GM21786 (cell line): ENCODE measurements around the gene EAPP.
"Not testable (repeated sequence)": the region's sequence is repeated elsewhere in the genome, so short reads cannot be mapped to it uniquely, and the experiment has no call there.

Experiments
- ATAC-seq: cut with Tn5 transposase; IDR thresholded peaks from one replicate; pipeline ENCODE4 v1.9.1; 2021; ENCODE audit not compliant: unreplicated experiment

Gene EAPP, protein sequence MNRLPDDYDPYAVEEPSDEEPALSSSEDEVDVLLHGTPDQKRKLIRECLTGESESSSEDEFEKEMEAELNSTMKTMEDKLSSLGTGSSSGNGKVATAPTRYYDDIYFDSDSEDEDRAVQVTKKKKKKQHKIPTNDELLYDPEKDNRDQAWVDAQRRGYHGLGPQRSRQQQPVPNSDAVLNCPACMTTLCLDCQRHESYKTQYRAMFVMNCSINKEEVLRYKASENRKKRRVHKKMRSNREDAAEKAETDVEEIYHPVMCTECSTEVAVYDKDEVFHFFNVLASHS

DNA sequence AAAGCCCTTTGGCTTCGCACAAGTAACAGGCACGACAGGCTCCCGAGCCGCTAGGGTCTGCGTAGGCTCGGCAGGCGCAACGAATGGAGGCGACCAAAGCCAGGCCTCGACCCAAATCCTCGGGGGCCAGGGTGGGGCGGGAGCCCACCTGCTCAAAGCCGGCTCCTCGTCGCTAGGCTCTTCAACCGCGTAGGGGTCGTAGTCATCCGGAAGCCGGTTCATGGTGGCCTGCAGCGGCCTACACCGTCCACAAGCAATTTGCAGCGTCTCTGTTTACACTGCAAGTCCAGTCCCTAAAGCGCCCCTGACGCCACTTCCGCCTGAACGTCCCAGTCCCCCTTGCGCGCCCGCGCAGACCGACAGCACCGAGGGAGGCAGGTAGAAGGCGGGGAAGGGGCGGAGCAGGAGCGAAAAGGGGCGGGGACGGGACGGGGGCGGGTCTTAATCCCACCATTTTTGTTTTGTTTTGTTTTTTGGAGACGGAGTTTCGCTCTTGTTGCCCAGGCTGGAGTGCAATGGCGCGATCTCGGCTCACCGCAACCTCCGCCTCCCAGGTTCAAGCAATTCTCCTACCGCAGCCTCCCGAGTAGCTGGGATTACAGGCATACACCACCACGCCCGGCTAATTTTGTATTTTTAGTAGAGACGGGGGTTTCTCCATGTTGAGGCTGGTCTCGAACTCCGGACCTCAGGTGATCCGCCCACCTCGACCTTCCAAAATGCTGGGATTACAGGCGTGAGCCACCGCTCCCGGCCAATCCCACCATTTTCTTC is at the start of gene EAPP:
Gene EAPP, minus strand, starts transcription at position 295 of the 774 bp plus-strand sequence. Its CDS starts 73 bp downstream, at position 222.
- ATAC-seq, result peak; percentile 100

DNA sequence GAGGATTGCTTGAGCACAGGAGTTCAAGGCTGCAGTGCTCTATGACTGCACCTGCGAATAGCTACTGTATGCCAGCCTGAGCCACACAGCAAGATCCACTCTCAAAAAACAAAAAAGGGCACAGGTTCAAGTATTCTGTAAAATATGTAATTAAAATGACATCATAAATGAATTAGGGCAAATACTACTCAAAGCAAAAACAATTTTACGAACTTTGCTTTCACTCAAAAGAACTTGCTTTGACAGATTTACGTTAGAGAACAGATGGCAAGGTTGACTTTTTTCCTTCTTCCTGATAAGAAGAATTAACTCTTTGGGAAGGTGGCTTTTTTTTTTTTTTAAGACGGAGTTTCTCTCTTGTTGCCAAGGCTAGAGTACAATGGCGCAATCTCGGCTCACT is 44.0 kb upstream of the EAPP start:
- no peak for ATAC-seq

DNA sequence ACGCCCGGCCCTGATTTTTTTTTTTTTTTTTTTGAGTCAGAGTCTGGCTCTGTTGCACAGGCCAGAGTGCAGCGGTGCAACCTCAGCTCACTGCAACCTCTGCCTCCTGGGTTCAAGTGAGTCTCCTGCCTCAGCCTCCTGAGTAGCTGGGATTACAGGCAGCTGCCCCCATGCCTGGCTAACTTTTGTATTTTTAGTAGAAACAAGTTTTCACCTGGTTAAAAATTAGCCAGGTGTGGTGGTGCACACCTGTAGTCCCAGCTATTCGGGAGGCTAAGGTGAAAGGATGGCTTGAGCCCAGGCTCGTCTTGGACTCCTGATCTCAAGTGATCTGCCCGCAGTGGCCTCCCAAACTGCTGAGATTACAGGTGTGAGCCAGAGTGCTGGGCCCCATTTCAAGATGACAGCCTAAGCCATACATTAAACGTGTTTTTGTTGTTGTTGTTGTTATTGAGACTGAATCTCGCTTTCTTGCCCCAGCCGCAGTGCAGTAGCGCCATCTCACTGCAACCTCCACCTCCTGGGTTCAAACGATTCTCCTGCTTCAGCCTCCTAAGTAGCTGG is 42.7 kb upstream of the EAPP start:
- ATAC-seq, result no peak

DNA sequence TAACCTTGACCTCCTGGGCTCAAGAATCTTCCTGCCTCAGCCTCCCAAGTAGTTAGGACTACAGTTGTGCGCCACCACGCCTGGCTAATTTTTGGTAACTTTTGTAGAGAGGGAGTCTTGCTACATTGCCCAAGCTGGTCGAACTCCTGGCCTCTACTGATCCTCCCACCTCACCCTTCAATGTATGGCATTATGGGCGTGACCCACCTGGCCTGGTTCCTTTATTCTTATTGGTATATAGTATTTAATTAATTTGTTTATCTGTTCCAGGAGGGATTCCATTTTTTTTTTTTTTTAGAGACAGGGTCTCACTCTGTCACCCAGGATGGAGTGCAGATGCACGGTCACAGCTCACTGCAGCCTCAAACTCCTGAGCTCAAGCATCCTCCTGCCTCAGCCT is 40.9 kb upstream of the EAPP start:
- ATAC-seq, result no peak

DNA sequence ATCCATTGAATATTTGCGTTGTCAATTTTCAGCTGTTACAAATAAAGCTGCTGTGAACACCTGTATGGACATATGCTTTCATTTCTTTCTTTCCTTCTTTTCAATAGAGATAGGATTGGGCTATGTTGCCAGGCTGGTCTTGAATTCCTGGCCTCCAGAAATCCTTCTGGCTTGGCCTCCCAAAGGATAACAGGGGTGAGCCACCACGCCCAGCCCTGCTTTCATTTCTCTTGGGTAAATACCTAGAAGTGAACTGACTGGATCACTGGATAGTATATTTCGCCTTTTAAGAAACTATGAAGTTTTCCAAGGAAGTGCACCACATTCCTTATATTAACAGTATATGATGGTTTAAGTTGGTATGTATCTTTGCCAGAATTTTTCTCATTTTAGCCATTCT is 32.3 kb upstream of the EAPP start:
- ATAC-seq, result no peak

DNA sequence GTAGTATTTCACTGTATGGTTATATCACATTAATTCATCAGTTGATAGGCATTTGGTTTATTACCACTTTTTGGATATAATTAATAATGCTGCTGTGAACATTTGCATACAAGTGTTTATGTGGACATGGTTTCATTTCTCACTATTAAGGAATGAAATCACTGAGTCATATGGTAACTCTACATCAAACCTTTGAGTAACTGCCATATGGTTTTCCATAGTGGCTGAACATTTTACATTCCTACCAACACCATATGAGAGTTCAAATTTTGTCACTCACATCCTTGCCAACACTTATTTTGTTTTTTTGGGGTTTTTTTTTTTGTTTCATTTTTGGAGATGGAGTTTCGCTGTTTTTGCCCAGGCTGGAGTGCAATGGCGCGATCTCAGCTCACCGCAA is 30.2 kb upstream of the EAPP start:
- ATAC-seq, result no peak

DNA sequence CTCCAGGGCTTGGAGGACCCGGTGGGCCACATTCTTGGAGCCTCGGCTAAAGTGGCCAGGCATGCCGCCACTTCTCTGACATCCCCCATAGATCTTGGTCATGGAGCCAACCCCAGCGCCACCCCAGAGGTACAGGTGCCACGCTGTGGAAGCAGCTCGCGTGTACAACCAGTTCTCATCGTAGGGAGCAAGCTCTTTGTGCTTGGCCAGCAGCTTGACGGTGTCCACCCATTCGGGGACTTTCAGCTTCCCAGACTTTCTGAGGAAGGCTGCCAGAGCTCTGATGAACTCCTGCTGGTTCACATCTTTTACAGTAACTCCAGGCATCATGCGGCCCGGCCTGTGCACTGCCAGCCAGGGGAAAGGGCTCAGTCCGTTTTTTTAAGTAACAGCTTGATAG is 29.3 kb upstream of the EAPP start:
- ATAC-seq, result no peak

DNA sequence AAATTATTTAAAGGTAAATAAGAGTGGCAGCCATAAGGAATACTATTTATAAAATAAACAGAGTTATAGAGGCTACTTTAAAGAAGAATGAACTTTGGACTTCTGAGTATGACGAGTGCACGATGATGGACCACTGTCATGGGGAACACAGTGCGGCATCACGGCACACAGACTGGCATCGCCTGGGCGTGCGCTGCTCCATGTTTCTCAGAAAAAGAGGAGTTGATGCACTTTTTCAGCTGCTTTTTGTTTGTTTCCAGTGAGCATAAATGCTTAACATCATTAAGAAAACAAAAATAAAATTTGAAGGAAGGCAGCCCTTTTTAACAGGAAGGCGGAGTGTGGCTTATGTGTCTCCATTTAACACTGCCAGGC is 23.3 kb upstream of the EAPP start:
- no peak for ATAC-seq

DNA sequence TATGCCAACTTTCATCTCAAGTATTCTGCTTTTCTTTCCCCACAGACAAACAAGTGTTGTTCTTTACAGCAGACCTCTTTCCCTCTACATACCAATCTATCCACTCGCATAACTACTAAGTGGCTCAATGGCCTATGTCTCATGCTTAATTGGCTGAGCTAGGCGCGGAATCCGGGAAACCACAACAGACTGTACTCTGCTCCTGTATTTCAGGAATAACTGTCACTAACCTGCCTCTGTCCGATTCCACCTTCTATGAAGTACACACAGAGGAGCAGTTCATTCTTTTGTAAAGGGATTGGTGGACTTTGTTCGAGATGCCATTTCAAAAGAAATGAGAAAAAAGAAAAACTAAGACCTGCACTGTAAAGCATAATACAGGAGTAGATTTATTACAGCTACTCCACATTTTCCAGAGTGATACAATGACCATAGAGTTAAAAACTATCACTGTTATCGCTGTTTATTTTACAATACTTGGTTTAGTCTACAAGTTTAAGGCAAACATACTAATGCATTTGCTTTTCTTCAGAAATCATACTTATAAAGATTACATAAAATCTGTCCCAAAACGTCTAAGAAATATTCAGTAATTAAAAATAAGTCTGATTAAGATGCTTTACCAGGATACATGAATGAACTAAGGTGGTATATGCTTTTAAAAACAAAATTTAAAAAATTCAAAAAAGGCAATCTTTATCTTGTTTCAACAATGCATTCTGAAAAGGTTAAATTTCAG is 22.7 kb upstream of the EAPP start:
- not testable (repeated sequence) for ATAC-seq

DNA sequence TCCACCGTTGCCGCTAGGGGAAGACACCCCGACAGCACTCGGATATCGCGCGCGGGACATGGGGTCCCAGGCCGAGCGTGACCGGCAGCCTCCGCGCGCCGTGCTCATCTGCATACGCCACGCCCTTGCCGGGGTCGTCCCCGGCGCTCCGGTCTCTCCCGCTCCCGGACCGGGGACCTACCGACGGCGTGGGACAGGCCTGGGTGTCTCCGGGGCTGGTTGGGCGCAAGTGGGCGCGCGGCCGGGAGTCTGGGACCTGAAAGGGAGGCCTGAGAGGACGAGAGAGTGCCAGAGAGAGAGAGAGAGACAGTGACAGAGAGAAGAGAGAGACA is 17.0 kb upstream of the EAPP start:
- peak; percentile 48 for ATAC-seq

DNA sequence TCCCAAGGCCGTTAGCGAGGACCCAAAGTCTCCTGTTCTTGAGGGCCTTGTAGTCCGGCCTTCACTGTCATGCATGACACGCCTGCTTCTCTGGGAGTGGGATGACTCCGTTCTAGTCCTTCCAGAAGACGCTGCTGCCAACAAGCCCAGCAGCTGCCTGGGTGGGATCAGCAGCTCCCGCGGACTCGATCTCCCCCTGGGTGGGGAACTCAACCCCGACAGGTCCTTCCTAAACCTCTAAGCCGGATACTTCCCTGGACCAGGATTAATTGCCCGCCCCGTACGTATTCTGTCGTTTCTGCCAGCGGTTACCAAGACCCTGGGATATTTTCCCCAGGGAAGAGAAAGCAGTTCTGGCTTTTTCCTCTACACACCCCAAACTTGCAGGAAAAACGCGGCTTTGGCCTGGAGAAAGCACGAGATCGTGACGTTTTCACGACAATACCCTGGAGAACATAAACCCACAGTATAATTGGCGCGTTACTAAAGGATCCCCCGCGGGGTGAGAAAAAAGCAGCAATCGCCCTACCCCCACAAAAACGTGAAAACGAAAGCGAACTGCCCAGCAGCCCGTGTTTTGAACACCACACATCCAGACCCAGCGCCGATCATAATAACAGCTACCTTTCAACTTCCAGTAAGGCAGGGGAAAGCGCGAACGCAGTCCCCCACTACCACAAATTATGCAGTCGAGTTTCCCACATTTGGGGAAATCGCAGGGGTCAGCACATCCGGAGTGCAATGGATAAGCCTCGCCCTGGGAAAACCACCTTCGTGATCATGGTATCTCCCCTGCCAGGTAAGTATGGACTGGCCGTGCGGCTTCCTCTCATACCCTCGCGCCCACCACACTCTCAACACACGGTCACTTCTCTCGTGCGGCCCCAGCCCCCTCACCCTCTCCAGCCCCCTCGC is 16.3 kb upstream of the EAPP start:
- ATAC-seq, result peak; percentile 76

DNA sequence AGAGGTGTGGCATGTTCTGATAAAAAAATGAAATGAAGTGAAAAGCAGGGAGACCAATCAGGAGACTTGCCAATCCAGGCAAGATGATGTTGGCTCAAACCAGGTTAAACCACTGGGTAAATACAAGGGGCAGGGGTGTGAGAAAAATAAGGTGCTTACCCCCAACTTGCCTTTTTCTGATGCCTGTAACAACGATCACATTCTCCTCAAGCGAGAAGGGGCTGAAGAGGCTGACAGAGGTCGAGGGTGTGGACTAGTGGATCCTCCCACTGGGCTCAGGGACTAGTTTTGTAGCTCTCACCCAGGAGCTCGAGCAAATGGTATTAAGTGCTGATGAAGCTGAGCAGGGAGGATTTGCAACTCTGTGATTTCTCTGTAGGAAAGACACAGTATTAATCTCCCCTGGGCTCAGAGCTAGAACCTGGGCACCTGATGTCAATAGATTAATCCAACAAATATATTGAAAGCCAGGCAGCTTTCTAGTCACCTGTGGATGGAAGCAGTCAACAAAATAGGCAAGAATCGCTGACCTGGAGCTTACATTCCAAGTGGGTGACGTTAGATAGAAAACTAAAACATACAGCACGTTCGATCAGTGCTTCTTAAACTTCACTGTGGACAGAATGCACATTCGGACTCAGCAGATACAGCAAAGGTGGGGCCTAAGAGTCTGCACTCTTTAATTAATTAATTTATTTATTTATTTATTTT is 15.2 kb upstream of the EAPP start:
- ATAC-seq, result no peak

DNA sequence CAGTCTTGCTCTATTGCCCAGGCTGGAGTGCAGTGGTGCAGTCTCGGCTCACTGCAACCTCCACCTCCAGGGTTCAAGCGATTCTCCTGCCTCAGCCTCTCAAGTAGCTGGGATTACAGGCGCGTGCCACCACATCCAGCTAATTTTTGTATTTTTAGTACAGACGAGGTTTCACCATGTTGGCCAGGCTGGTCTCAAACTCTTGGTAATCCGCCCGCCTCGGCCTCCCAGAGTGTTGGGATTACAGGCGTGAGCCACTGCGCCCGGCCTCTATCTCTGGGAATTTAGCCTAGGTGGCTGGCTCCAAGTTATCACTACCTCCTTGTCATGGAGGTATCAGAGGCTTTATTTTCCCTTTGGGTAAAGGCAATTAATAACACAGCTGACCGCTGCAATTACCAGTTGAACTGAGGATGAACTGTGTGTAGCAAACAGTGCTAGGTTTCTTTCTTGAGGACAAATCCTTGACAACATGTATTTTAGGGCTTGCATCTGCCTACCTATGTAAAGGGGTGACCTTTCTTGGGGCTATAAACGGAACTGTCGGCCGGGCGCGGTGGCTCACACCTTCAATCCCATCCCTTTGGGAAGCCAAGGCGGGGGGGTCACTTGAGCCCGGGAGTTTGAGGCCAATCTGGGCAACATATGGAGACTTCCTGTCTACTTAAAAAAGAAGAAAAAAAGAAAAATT is 9.9 kb upstream of the EAPP start:
- ATAC-seq, result not testable (repeated sequence)

DNA sequence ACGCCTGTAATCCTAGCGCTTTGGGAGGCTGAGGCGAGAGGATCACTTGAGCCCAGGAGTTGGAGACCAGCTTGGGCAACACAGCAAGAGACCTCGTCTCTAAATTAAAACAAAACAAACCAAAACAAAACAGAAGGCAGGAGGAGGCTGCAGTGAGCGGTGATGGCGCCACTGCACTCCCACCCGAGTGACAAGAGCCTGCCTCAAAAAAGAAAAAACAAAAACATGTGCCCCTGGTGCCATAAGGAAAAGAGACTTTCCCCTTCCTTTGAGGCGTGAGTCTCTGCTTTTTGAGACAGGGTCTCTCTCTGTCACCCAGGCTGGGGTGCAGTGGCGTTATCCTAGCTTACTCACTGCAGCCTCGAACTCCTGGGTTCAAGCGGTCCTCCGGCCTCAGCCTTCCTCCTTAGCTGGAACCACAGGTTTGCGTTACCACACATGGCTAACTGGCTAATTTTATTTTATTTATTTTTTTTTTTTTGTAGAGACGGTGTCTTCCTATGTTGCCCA is 9.0 kb upstream of the EAPP start:
- no peak for ATAC-seq

DNA sequence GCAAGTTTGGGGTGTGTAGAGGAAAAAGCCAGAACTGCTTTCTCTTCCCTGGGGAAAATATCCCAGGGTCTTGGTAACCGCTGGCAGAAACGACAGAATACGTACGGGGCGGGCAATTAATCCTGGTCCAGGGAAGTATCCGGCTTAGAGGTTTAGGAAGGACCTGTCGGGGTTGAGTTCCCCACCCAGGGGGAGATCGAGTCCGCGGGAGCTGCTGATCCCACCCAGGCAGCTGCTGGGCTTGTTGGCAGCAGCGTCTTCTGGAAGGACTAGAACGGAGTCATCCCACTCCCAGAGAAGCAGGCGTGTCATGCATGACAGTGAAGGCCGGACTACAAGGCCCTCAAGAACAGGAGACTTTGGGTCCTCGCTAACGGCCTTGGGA is 7.6 kb upstream of the EAPP start:
- ATAC-seq, result peak; percentile 16

DNA sequence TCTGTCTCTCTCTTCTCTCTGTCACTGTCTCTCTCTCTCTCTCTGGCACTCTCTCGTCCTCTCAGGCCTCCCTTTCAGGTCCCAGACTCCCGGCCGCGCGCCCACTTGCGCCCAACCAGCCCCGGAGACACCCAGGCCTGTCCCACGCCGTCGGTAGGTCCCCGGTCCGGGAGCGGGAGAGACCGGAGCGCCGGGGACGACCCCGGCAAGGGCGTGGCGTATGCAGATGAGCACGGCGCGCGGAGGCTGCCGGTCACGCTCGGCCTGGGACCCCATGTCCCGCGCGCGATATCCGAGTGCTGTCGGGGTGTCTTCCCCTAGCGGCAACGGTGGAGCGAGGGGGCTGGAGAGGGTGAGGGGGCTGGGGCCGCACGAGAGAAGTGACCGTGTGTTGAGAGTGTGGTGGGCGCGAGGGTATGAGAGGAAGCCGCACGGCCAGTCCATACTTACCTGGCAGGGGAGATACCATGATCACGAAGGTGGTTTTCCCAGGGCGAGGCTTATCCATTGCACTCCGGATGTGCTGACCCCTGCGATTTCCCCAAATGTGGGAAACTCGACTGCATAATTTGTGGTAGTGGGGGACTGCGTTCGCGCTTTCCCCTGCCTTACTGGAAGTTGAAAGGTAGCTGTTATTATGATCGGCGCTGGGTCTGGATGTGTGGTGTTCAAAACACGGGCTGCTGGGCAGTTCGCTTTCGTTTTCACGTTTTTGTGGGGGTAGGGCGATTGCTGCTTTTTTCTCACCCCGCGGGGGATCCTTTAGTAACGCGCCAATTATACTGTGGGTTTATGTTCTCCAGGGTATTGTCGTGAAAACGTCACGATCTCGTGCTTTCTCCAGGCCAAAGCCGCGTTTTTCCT is 7.0 kb upstream of the EAPP start:
- ATAC-seq, result peak; percentile 73

DNA sequence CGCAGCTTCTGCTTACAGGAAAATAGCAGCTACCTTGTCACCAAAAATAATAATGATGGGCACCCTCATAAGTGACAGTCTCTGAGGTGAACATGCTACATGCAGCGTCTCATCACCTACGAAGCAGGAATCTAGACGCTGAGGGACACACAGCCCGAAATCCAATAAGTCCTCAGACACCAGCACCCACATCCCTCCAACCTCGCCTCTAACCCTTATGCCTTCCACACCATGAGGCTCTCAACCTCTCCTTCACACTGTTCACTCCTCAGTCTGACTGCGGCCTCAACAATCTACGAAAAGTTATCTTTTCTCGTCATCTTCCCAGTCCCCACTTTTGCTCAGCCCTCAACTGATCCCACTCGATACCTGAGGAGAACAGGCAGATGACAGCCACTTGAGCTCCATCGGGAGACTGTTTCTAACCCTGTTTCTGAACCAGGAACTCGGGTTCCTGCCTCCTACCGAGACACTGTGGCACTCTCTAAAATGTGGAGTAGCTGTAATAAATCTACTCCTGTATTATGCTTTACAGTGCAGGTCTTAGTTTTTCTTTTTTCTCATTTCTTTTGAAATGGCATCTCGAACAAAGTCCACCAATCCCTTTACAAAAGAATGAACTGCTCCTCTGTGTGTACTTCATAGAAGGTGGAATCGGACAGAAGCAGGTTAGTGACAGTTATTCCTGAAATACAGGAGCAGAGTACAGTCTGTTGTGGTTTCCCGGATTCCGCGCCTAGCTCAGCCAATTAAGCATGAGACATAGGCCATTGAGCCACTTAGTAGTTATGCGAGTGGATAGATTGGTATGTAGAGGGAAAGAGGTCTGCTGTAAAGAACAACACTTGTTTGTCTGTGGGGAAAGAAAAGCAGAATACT is 919 bp upstream of the EAPP start:
- not testable (repeated sequence) for ATAC-seq
